ENCODE results near the gene NPDC1.
A peak's percentile ranks its signal among the peaks of the same experiment; 100 is the strongest.

NPDC1 gene

GRCh38 chr9:137023157-137023556 is 22.8 kb downstream of the NPDC1 start:
- H3K9me3 ChIP-seq (ENCODE audit: control insufficient read depth, low read length) = no peaks in the 10 kb centered on the region
- peaks cover 41% of the 10 kb centered on the region for H3K4me1 ChIP-seq (ENCODE audit: control insufficient read depth, insufficient read depth, low read length)
- no peak overlapping the region for H3K4me3 ChIP-seq (ENCODE audit: insufficient read depth, low read depth, low read length)
- H3K27me3 ChIP-seq (ENCODE audit: control insufficient read depth, insufficient read depth, low read length, poor library complexity, severe bottlenecking) = peaks cover 8% of the 10 kb centered on the region
- no peaks in the 10 kb centered on the region for H3K36me3 ChIP-seq (ENCODE audit: control insufficient read depth, insufficient read depth, low read length)
- 58 to 64% methylated on average over 7 of the region's 7 CpGs for WGBS, 2 experiments
- peak overlapping the region; percentile 40 for H3K27ac ChIP-seq (ENCODE audit: insufficient read depth, low read depth, low read length, poor library complexity, severe bottlenecking)

- H3K27me3 ChIP-seq (ENCODE audit: control insufficient read depth, insufficient read depth, low read length, poor library complexity, severe bottlenecking) = peaks cover 7% of the 10 kb centered on the region
- peaks cover 41% of the 10 kb centered on the region for H3K4me1 ChIP-seq (ENCODE audit: control insufficient read depth, insufficient read depth, low read length)
- no peak overlapping the region for H3K4me3 ChIP-seq (ENCODE audit: insufficient read depth, low read depth, low read length)
- WGBS, 2 experiments = 94 to 96% methylated on average over 23 of the region's 23 CpGs
- no peaks in the 10 kb centered on the region for H3K9me3 ChIP-seq (ENCODE audit: control insufficient read depth, low read length)
- no peaks in the 10 kb centered on the region for H3K36me3 ChIP-seq (ENCODE audit: control insufficient read depth, insufficient read depth, low read length)
- H3K27ac ChIP-seq (ENCODE audit: insufficient read depth, low read depth, low read length, poor library complexity, severe bottlenecking) = no peak overlapping the region
These were observed 23.3 kb downstream of the NPDC1 start for GRCh38 chr9:137022662-137023008.

- 61 to 63% methylated on average over 30 of the region's 30 CpGs for WGBS, 2 experiments
- H3K27ac ChIP-seq (ENCODE audit: insufficient read depth, low read depth, low read length, poor library complexity, severe bottlenecking) = no peak overlapping the region
These were observed 23.9 kb downstream of the NPDC1 start for GRCh38 chr9:137021979-137022661.

GRCh38 chr9:137021568-137021978 is 24.4 kb downstream of the NPDC1 start:
- WGBS, 2 experiments = 89 to 93% methylated on average over 6 of the region's 6 CpGs
- no peak overlapping the region for H3K27ac ChIP-seq (ENCODE audit: insufficient read depth, low read depth, low read length, poor library complexity, severe bottlenecking)
- no peaks in the 10 kb centered on the region for H3K9me3 ChIP-seq (ENCODE audit: control insufficient read depth, low read length)
- no peak overlapping the region for H3K4me3 ChIP-seq (ENCODE audit: insufficient read depth, low read depth, low read length)
- no peaks in the 10 kb centered on the region for H3K27me3 ChIP-seq (ENCODE audit: control insufficient read depth, insufficient read depth, low read length, poor library complexity, severe bottlenecking)
- H3K4me1 ChIP-seq (ENCODE audit: control insufficient read depth, insufficient read depth, low read length) = peaks cover 32% of the 10 kb centered on the region
- H3K36me3 ChIP-seq (ENCODE audit: control insufficient read depth, insufficient read depth, low read length) = no peaks in the 10 kb centered on the region

More at GRCh38 chr9:137021979-137022661, 23.9 kb downstream of the NPDC1 start:
- Histone ChIP-seq H3K27me3 (ENCODE audit: control insufficient read depth, insufficient read depth, low read length, poor library complexity, severe bottlenecking) (peaks cover 2% of the 10 kb centered on the region), H3K9me3 (ENCODE audit: control insufficient read depth, low read length) (no peaks in the 10 kb centered on the region), H3K36me3 (ENCODE audit: control insufficient read depth, insufficient read depth, low read length) (no peaks in the 10 kb centered on the region), H3K4me3 (ENCODE audit: insufficient read depth, low read depth, low read length) (no peak overlapping the region), H3K4me1 (ENCODE audit: control insufficient read depth, insufficient read depth, low read length) (peaks cover 37% of the 10 kb centered on the region)

- no peaks in the 10 kb centered on the region for H3K9me3 ChIP-seq (ENCODE audit: control insufficient read depth, low read length)
- H3K27me3 ChIP-seq (ENCODE audit: control insufficient read depth, insufficient read depth, low read length, poor library complexity, severe bottlenecking) = no peaks in the 10 kb centered on the region
- no peaks in the 10 kb centered on the region for H3K36me3 ChIP-seq (ENCODE audit: control insufficient read depth, insufficient read depth, low read length)
- no peak overlapping the region for H3K4me3 ChIP-seq (ENCODE audit: insufficient read depth, low read depth, low read length)
- WGBS, 2 experiments = 95 to 96% methylated on average over 32 of the region's 32 CpGs
- H3K4me1 ChIP-seq (ENCODE audit: control insufficient read depth, insufficient read depth, low read length) = peaks cover 26% of the 10 kb centered on the region
- H3K27ac ChIP-seq (ENCODE audit: insufficient read depth, low read depth, low read length, poor library complexity, severe bottlenecking) = no peak overlapping the region
These were observed 25.0 kb downstream of the NPDC1 start for GRCh38 chr9:137020771-137021567.

GRCh38 chr9:137019891-137020683 is 25.9 kb downstream of the NPDC1 start:
- H3K4me1 ChIP-seq (ENCODE audit: control insufficient read depth, insufficient read depth, low read length) = peaks cover 18% of the 10 kb centered on the region
- H3K4me3 ChIP-seq (ENCODE audit: insufficient read depth, low read depth, low read length) = no peak overlapping the region
- H3K27me3 ChIP-seq (ENCODE audit: control insufficient read depth, insufficient read depth, low read length, poor library complexity, severe bottlenecking) = no peaks in the 10 kb centered on the region
- no peak overlapping the region for H3K27ac ChIP-seq (ENCODE audit: insufficient read depth, low read depth, low read length, poor library complexity, severe bottlenecking)
- H3K36me3 ChIP-seq (ENCODE audit: control insufficient read depth, insufficient read depth, low read length) = peaks cover 5% of the 10 kb centered on the region
- no peaks in the 10 kb centered on the region for H3K9me3 ChIP-seq (ENCODE audit: control insufficient read depth, low read length)
- WGBS, 2 experiments = 93% methylated on average over 34 of the region's 34 CpGs

- Histone ChIP-seq H3K9me3 (ENCODE audit: control insufficient read depth, low read length) (no peaks in the 10 kb centered on the region), H3K4me3 (ENCODE audit: insufficient read depth, low read depth, low read length) (no peak overlapping the region), H3K27ac (ENCODE audit: insufficient read depth, low read depth, low read length, poor library complexity, severe bottlenecking) (no peak overlapping the region), H3K27me3 (ENCODE audit: control insufficient read depth, insufficient read depth, low read length, poor library complexity, severe bottlenecking) (no peaks in the 10 kb centered on the region), H3K4me1 (ENCODE audit: control insufficient read depth, insufficient read depth, low read length) (peaks cover 12% of the 10 kb centered on the region), H3K36me3 (ENCODE audit: control insufficient read depth, insufficient read depth, low read length) (peaks cover 5% of the 10 kb centered on the region)
- WGBS, 2 experiments = 93 to 94% methylated on average over 36 of the region's 36 CpGs
These were observed 27.0 kb downstream of the NPDC1 start for GRCh38 chr9:137018761-137019559.

GRCh38 chr9:137017791-137018497 is 28.0 kb downstream of the NPDC1 start:
- H3K27me3 ChIP-seq (ENCODE audit: control insufficient read depth, insufficient read depth, low read length, poor library complexity, severe bottlenecking) = no peaks in the 10 kb centered on the region
- H3K36me3 ChIP-seq (ENCODE audit: control insufficient read depth, insufficient read depth, low read length) = peaks cover 5% of the 10 kb centered on the region
- H3K4me3 ChIP-seq (ENCODE audit: insufficient read depth, low read depth, low read length) = no peak overlapping the region
- no peaks in the 10 kb centered on the region for H3K9me3 ChIP-seq (ENCODE audit: control insufficient read depth, low read length)
- no peak overlapping the region for H3K27ac ChIP-seq (ENCODE audit: insufficient read depth, low read depth, low read length, poor library complexity, severe bottlenecking)
- H3K4me1 ChIP-seq (ENCODE audit: control insufficient read depth, insufficient read depth, low read length) = peaks cover 2% of the 10 kb centered on the region
- 95 to 96% methylated on average over 41 to 45 of the region's 45 CpGs for WGBS, 2 experiments

GRCh38 chr9:137017071-137017470 is 28.9 kb downstream of the NPDC1 start:
- H3K4me1 ChIP-seq (ENCODE audit: control insufficient read depth, insufficient read depth, low read length) = no peaks in the 10 kb centered on the region
- peaks cover 5% of the 10 kb centered on the region for H3K36me3 ChIP-seq (ENCODE audit: control insufficient read depth, insufficient read depth, low read length)
- no peaks in the 10 kb centered on the region for H3K9me3 ChIP-seq (ENCODE audit: control insufficient read depth, low read length)
- no peaks in the 10 kb centered on the region for H3K27me3 ChIP-seq (ENCODE audit: control insufficient read depth, insufficient read depth, low read length, poor library complexity, severe bottlenecking)
- WGBS, 2 experiments = 94% methylated on average over 28 of the region's 28 CpGs
- H3K4me3 ChIP-seq (ENCODE audit: insufficient read depth, low read depth, low read length) = no peak overlapping the region
- H3K27ac ChIP-seq (ENCODE audit: insufficient read depth, low read depth, low read length, poor library complexity, severe bottlenecking) = no peak overlapping the region

Data from ectodermal cell (in vitro differentiated cells).